PFSK-1 (cell line): ENCODE data around the gene CAMTA1.

Experiments used
- FOXP2 ChIP-seq: optimal IDR thresholded peaks from 2 replicates; pipeline ENCODE3; 2011; ENCODE audit warnings: borderline replicate concordance, control low read depth, inconsistent platforms; ENCODE audit not compliant: insufficient read depth; ENCODE audit errors: extremely low read length, extremely low read depth
- POLR2AphosphoS5 ChIP-seq: IDR thresholded peaks from 2 replicates; pipeline ENCODE4 v1.6.1; 2012; ENCODE audit warnings: low read depth, mild to moderate bottlenecking, control low read depth, low read length, moderate library complexity
- REST ChIP-seq, 2 experiments: IDR thresholded peaks; 2 replicates each; pipeline versions ENCODE4 v1.6.1 to v1.8.0; 2011 to 2012; ENCODE audit warnings: low read depth in 2 of 2, low read length in 2 of 2, control low read depth in 1 of 2, inconsistent platforms in 1 of 2, mild to moderate bottlenecking in 1 of 2, moderate library complexity in 1 of 2; ENCODE audit not compliant: insufficient read depth in 1 of 2
- SIN3A ChIP-seq: IDR thresholded peaks from 2 replicates; pipeline ENCODE4 v1.6.1; 2012; ENCODE audit warnings: mild to moderate bottlenecking, low read length, moderate library complexity, borderline replicate concordance; ENCODE audit not compliant: insufficient read depth
- TAF1 ChIP-seq: IDR thresholded peaks from 2 replicates; pipeline ENCODE4 v1.6.1; 2012; ENCODE audit warnings: low read length, control low read depth, borderline replicate concordance; ENCODE audit not compliant: insufficient read depth

CAMTA1 gene

GRCh38 chr1:7473223-7474142 lies 688.2 kb downstream of the CAMTA1 start:
- no peak for TF ChIP-seq REST (IDR thresholded peaks at IDR 0.05; ENCODE audit: insufficient read depth in 1 of 2, low read depth in 2 of 2, low read length in 2 of 2)
- TF ChIP-seq FOXP2, result no peak
- TF ChIP-seq SIN3A, result no peak
- no peak for TF ChIP-seq TAF1
- no peak for TF ChIP-seq POLR2AphosphoS5

GRCh38 chr1:7474143-7474490 lies 688.9 kb downstream of the CAMTA1 start:
- TF ChIP-seq FOXP2 (no peak), SIN3A (no peak), REST (IDR thresholded peaks at IDR 0.05; ENCODE audit: insufficient read depth in 1 of 2, low read depth in 2 of 2, low read length in 2 of 2) (no peak), POLR2AphosphoS5 (no peak), TAF1 (no peak)

GRCh38 chr1:7474786-7475502 lies 689.7 kb downstream of the CAMTA1 start:
- TF ChIP-seq POLR2AphosphoS5, result no peak
- TF ChIP-seq TAF1, result no peak
- no peak for TF ChIP-seq REST (IDR thresholded peaks at IDR 0.05; ENCODE audit: insufficient read depth in 1 of 2, low read depth in 2 of 2, low read length in 2 of 2)
- TF ChIP-seq FOXP2, result no peak
- TF ChIP-seq SIN3A, result no peak

GRCh38 chr1:7475691-7476090 lies 690.4 kb downstream of the CAMTA1 start:
- TF ChIP-seq POLR2AphosphoS5 (no peak), TAF1 (no peak), REST (IDR thresholded peaks at IDR 0.05; ENCODE audit: insufficient read depth in 1 of 2, low read depth in 2 of 2, low read length in 2 of 2) (no peak), FOXP2 (no peak)
